Keratinocyte (primary cell): ENCODE measurements around the gene HS6ST3. TPM values are rescaled to one million over a fixed set of nuclear protein-coding genes. Genes with fewer than 3 reads are reported as not detected.

Source experiments
- DNase-seq: peaks from one replicate; pipeline ENCODE4 v3.0.0-alpha.2; 2011; ENCODE audit warnings: low read depth, missing footprints, low spot score
- FAIRE-seq: peaks from 2 replicates; lab custom pipeline; 2011; peaks lifted over from hg19 to GRCh38; lab: Jason Lieb, UNC
- H2AFZ ChIP-seq: 2 replicates; pipeline ENCODE4 v1.6.0; 2012; ENCODE audit warnings: low read length, control low read depth, inconsistent platforms; ENCODE audit not compliant: control insufficient read depth
- H3K27ac ChIP-seq: 2 replicates; pipeline ENCODE4 v1.5.1; 2011; ENCODE audit warnings: low read length; ENCODE audit not compliant: control insufficient read depth, insufficient read depth
- H3K27me3 ChIP-seq: 3 replicates; pipeline ENCODE4 v1.6.0; 2011; ENCODE audit warnings: low read length; ENCODE audit not compliant: control insufficient read depth, insufficient read depth; ENCODE audit errors: extremely low read depth
- H3K36me3 ChIP-seq, 2 experiments: 2 replicates in 1 of 2; 3 replicates in 1 of 2; pipeline ENCODE4 v1.5.1; 2011; ENCODE audit warnings: low read length in 2 of 2, mild to moderate bottlenecking in 1 of 2; ENCODE audit not compliant: control insufficient read depth in 2 of 2, insufficient read depth in 2 of 2; ENCODE audit errors: extremely low read depth in 1 of 2
- H3K4me1 ChIP-seq: 3 replicates; pipeline ENCODE4 v1.5.1; 2011; ENCODE audit warnings: low read length; ENCODE audit not compliant: control insufficient read depth, insufficient read depth; ENCODE audit errors: extremely low read depth
- H3K4me2 ChIP-seq: 3 replicates; pipeline ENCODE4 v1.6.0; 2011; ENCODE audit warnings: low read depth, low read length; ENCODE audit not compliant: control insufficient read depth, insufficient read depth; ENCODE audit errors: extremely low read depth
- H3K4me3 ChIP-seq, 3 experiments: fragments of 200-600 bp in 1 of 3; sonication (generic) in 1 of 3; 2 replicates in 2 of 3; 3 replicates in 1 of 3; pipeline ENCODE4 v1.5.1; 2011 to 2016; ENCODE audit warnings: low read length in 3 of 3, mild to moderate bottlenecking in 3 of 3, control low read depth in 2 of 3, inconsistent platforms in 1 of 3, low read depth in 1 of 3, mixed read lengths in 1 of 3, mixed run types in 1 of 3, moderate library complexity in 1 of 3; ENCODE audit not compliant: control insufficient read depth in 2 of 3, insufficient read depth in 2 of 3; ENCODE audit errors: extremely low read depth in 1 of 3
- H3K79me2 ChIP-seq: 2 replicates; pipeline ENCODE4 v1.6.0; 2012; ENCODE audit warnings: low read length; ENCODE audit not compliant: control insufficient read depth, insufficient read depth
- H3K9ac ChIP-seq: 3 replicates; pipeline ENCODE4 v1.6.0; 2011; ENCODE audit warnings: low read length; ENCODE audit not compliant: control insufficient read depth, insufficient read depth; ENCODE audit errors: extremely low read depth
- H3K9me1 ChIP-seq: 3 replicates; pipeline ENCODE4 v1.6.0; 2011; ENCODE audit warnings: low read length; ENCODE audit not compliant: control insufficient read depth, insufficient read depth; ENCODE audit errors: extremely low read depth
- H3K9me3 ChIP-seq: 2 replicates; pipeline ENCODE4 v1.5.1; 2012; ENCODE audit warnings: low read depth, low read length; ENCODE audit not compliant: control insufficient read depth
- H4K20me1 ChIP-seq: 3 replicates; pipeline ENCODE4 v1.6.0; 2011; ENCODE audit warnings: low read length; ENCODE audit not compliant: control insufficient read depth, insufficient read depth; ENCODE audit errors: extremely low read depth
- EZH2 ChIP-seq: IDR thresholded peaks from one replicate; pipeline ENCODE4 v1.6.1; 2012; ENCODE audit warnings: inconsistent platforms, mild to moderate bottlenecking, low read length, moderate library complexity
- dilution Hi-C: fragments of 300-500 bp; cut with MboI; formaldehyde crosslinking; loops from one replicate; pipeline ENCODE4 v1.7.0; 2020; ENCODE audit warnings: low sequenced_read_pairs; ENCODE audit not compliant: extremely low pct_ligation_motif_present
- polyA plus RNA-seq, 5 experiments: library from polyadenylated mRNA; depleted of rRNA in 3 of 5; stranded (reverse) in 3 of 5; stranded (forward) in 1 of 5; unstranded in 1 of 5; fragments of >200 nt; gene quantifications; 1 replicate in 1 of 5; 2 replicates in 3 of 5; 3 replicates in 1 of 5; pipeline versions ENCODE4 v1.2.1 to v1.2.3, GENCODE V29; 2011 to 2012; ENCODE audit warnings: missing spikeins in 2 of 5, low read depth in 1 of 5, low replicate concordance in 1 of 5
- TF ChIP-seq, protein P1 (sequence below), 3 experiments: IDR thresholded peaks in 1 of 3; conservative IDR thresholded peaks in 1 of 3; optimal IDR thresholded peaks in 1 of 3; 2 replicates in 2 of 3; 3 replicates in 1 of 3; pipeline versions ENCODE3 to v1.5.1; 2011; ENCODE audit warnings: low read length in 3 of 3, mild to moderate bottlenecking in 3 of 3, moderate library complexity in 2 of 3, control low read depth in 1 of 3, inconsistent platforms in 1 of 3; ENCODE audit not compliant: insufficient read depth in 2 of 3; ENCODE audit errors: extremely low read depth in 1 of 3

Gene HS6ST3
- polyA plus RNA-seq, 1 donor (not counting 4 experiments of a cell fraction or from before 2014, with no cell fraction given), result 0.03 TPM

DNA sequence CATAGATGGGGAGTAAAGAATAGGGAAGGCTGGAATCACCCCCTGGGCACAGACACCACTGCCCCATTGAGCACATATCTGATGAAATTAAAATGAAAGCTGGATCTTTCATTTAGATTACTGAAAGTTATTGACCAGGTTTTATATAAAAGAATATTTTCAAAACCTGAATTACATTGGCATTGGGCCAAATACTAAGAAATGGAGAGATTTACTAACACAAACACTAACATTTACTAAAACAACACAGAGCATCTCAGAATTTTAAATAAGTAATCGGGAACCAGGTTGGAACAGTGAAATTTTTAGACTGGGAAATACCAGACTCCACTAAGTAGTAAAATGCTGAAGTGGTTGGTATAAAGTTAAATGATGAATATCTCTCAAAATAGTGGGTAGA is 88.9 kb downstream of the HS6ST3 start:
- H3K79me2 ChIP-seq, result no peaks in the 10 kb centered on the region
- no peak for TF ChIP-seq EZH2
- TF ChIP-seq, protein P1, sequence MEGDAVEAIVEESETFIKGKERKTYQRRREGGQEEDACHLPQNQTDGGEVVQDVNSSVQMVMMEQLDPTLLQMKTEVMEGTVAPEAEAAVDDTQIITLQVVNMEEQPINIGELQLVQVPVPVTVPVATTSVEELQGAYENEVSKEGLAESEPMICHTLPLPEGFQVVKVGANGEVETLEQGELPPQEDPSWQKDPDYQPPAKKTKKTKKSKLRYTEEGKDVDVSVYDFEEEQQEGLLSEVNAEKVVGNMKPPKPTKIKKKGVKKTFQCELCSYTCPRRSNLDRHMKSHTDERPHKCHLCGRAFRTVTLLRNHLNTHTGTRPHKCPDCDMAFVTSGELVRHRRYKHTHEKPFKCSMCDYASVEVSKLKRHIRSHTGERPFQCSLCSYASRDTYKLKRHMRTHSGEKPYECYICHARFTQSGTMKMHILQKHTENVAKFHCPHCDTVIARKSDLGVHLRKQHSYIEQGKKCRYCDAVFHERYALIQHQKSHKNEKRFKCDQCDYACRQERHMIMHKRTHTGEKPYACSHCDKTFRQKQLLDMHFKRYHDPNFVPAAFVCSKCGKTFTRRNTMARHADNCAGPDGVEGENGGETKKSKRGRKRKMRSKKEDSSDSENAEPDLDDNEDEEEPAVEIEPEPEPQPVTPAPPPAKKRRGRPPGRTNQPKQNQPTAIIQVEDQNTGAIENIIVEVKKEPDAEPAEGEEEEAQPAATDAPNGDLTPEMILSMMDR (optimal IDR thresholded peaks at IDR 0.05 in 1 of 3, IDR thresholded peaks at IDR 0.05 in 1 of 3, conservative IDR thresholded peaks at IDR 0.05 in 1 of 3; ENCODE audit: extremely low read depth in 1 of 3, insufficient read depth in 2 of 3, low read length in 3 of 3), result no peak
- no peak overlapping the region for H3K27ac ChIP-seq
- no peaks in the 10 kb centered on the region for H3K27me3 ChIP-seq
- dilution Hi-C loops, result no loop called here
- no peaks in the 10 kb centered on the region for H3K36me3 ChIP-seq
- DNase-seq (no peak), FAIRE-seq (no peak)
- H3K4me1 ChIP-seq, result no peaks in the 10 kb centered on the region
- H3K9ac ChIP-seq, result no peak overlapping the region
- no peaks in the 10 kb centered on the region for H3K9me1 ChIP-seq
- H3K4me2 ChIP-seq, result no peak overlapping the region
- no peak overlapping the region for H3K4me3 ChIP-seq
- no peaks in the 10 kb centered on the region for H4K20me1 ChIP-seq
- H2AFZ ChIP-seq, result no peak overlapping the region
- no peaks in the 10 kb centered on the region for H3K9me3 ChIP-seq

DNA sequence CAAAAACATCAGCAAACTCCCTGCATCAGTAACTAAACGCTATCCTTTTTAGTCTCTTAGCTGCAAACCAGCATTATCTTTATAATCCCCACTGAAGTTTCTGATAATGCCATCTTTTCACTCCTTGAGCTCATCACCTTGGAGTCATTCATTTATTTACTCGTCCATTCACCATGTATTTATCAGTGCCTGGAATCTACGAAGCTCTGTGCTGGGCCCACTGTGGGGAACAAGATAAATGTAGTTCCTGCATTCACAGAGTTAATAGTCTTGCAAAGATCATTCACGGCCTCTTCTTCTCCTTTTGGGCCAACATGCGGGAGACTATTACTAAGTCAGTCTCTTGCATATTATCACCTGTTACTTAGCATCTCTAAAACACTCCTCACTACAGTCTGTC is 89.4 kb downstream of the HS6ST3 start:
- Histone ChIP-seq H3K27me3 (no peaks in the 10 kb centered on the region), H3K9me1 (no peaks in the 10 kb centered on the region), H3K36me3 (no peaks in the 10 kb centered on the region), H3K79me2 (no peaks in the 10 kb centered on the region), H3K9me3 (no peaks in the 10 kb centered on the region), H3K27ac (no peak overlapping the region), H3K4me1 (no peaks in the 10 kb centered on the region), H3K4me3 (no peak overlapping the region), H2AFZ (no peak overlapping the region), H4K20me1 (no peaks in the 10 kb centered on the region), H3K4me2 (no peak overlapping the region), H3K9ac (no peak overlapping the region)
- no peak for TF ChIP-seq EZH2
- TF ChIP-seq, protein P1 (optimal IDR thresholded peaks at IDR 0.05 in 1 of 3, IDR thresholded peaks at IDR 0.05 in 1 of 3, conservative IDR thresholded peaks at IDR 0.05 in 1 of 3; ENCODE audit: extremely low read depth in 1 of 3, insufficient read depth in 2 of 3, low read length in 3 of 3), result no peak
- FAIRE-seq (no peak), DNase-seq (no peak)
- dilution Hi-C loops, result no loop called here
